ENCODE data around the gene MCU.

GRCh38 chr10:72928798-72929197 lies 236.9 kb downstream of the MCU start:
- TF ChIP-seq CTCF (IDR thresholded peaks at IDR 0.05) (no peak), POLR2A (IDR thresholded peaks at IDR 0.05) (no peak)
